ENCODE data around the gene CNTN4.

DNA sequence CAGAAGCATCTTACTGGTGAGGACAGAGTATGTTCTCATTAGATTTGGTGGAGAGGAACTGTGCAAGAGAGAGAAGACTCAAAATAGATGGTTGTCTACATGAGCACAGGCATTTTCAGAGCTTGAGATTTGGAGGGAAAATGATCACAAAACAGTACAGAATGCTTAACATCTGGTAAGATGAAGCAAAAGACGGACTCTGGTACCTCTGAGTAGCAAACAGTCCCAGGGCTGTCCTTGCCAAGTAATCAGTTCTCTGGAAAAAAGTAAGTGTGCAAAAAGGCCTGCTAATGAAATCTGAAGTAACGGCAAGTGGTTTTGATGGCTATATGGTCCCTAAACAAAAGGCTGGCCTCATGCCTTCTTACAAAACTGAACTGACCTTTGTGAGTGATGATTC, 414.2 kb downstream of the CNTN4 start:
- no peak for TF ChIP-seq CTCF (IDR thresholded peaks at IDR 0.05)
- no peak for TF ChIP-seq POLR2A (IDR thresholded peaks at IDR 0.05)

Measured in body of pancreas (tissue), 4 donors.